BLaER1 treated with 17β-estradiol and CSF1 and Interleukin-3, amounts not matched to agents 10 nM and 100 nM (cell line): ENCODE data around the gene TMEM190.
A peak's percentile ranks its signal among the peaks of the same experiment; 100 is the strongest.
"Not testable (repeated sequence)": the region's sequence is repeated elsewhere in the genome, so short reads cannot be mapped to it uniquely, and the experiment has no call there.

Experiments used
- H3K27ac ChIP-seq, 11 experiments: shearing (Covaris generic); formaldehyde crosslinking; 2 replicates each; pipeline ENCODE4 v1.8.1; 2022
- H3K27me3 ChIP-seq, 11 experiments: shearing (Covaris generic); formaldehyde crosslinking; 2 replicates each; pipeline ENCODE4 v1.8.1; 2022
- H3K36me3 ChIP-seq, 11 experiments: shearing (Covaris generic); formaldehyde crosslinking; 2 replicates each; pipeline ENCODE4 v1.8.1; 2022
- H3K4me1 ChIP-seq, 10 experiments: shearing (Covaris generic); formaldehyde crosslinking; 2 replicates each; pipeline ENCODE4 v1.8.1; 2022
- H3K4me2 ChIP-seq, 11 experiments: shearing (Covaris generic); formaldehyde crosslinking; 2 replicates each; pipeline ENCODE4 v1.8.1; 2022
- H3K4me3 ChIP-seq, 10 experiments: shearing (Covaris generic); formaldehyde crosslinking; 2 replicates each; pipeline ENCODE4 v1.8.1; 2022
- H3K9ac ChIP-seq, 11 experiments: shearing (Covaris generic); formaldehyde crosslinking; 2 replicates each; pipeline ENCODE4 v1.8.1; 2022
- H3K9me3 ChIP-seq, 11 experiments: shearing (Covaris generic); formaldehyde crosslinking; replicated peaks in 1 of 11; 2 replicates each; pipeline ENCODE4 v1.8.1; 2022
- H4K20me1 ChIP-seq, 11 experiments: shearing (Covaris generic); formaldehyde crosslinking; 2 replicates each; pipeline ENCODE4 v1.8.1; 2022
- Cebpa-rat ChIP-seq, 11 experiments: shearing (Covaris generic); IDR thresholded peaks; 2 replicates each; pipeline ENCODE4 v1.8.1; 2022

The TMEM190 gene

DNA sequence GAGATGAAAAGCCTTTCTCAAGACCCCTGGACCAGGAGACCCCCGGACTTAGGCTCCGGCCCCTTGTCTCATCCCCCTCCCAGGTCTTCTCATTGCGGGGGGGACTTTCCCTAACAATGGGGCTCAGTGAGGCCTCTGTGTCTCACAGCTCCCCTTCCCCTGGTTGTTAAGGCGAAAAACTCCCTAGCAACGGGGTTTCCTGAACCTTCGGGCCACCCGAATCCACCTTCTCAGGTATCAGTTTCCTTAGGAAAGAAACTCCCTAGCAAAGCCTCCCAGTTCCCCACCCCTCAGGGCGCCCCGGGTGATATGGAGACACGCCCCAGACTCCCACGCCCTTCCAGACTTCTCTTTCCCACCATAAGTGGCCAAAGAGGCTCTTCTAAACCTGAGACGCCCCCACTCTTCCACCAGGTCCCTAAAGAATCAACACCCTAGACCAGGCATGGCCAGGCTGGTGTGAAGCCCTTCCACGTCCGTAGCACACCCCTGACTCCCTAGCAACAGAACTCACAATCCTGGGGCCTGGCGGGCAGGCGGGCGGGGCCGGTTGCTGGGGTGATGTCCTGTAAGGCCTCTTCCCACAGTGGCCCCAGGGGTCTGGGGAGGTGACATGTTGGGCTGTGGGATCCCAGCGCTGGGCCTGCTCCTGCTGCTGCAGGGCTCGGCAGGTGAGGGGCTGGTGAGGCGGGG is at the start of gene TMEM190:
Gene TMEM190, plus strand, starts transcription at position 586 of the 693 bp plus-strand sequence. Its CDS starts 28 bp downstream, at position 614.
- H3K4me1 ChIP-seq: peaks cover 6 to 21% (median 15%) of the 10 kb centered on the region in 10 experiments; a peak in 18 of 20 replicates
- peaks cover 36 to 62% (median 55%) of the 10 kb centered on the region in 11 experiments for H3K27me3 ChIP-seq
- H3K36me3 ChIP-seq: no peaks in the 10 kb centered on the region
- H3K4me3 ChIP-seq: no peak within 1 kb of the TSS
- no peak within 1 kb of the TSS for H3K9ac ChIP-seq
- peaks cover 0 to 15% (median 0%) of the 10 kb centered on the region in 11 experiments; a peak in 6 of 22 replicates for H4K20me1 ChIP-seq
- no peak within 1 kb of the TSS for H3K27ac ChIP-seq
- peak within 1 kb of the TSS in 5 of 11 experiments; percentile 2 to 47 (median 26); a peak in 5 of 22 replicates for H3K4me2 ChIP-seq
- H3K9me3 ChIP-seq: no peaks in the 10 kb centered on the region
- no peak for TF ChIP-seq Cebpa-rat (IDR thresholded peaks at IDR 0.05)

DNA sequence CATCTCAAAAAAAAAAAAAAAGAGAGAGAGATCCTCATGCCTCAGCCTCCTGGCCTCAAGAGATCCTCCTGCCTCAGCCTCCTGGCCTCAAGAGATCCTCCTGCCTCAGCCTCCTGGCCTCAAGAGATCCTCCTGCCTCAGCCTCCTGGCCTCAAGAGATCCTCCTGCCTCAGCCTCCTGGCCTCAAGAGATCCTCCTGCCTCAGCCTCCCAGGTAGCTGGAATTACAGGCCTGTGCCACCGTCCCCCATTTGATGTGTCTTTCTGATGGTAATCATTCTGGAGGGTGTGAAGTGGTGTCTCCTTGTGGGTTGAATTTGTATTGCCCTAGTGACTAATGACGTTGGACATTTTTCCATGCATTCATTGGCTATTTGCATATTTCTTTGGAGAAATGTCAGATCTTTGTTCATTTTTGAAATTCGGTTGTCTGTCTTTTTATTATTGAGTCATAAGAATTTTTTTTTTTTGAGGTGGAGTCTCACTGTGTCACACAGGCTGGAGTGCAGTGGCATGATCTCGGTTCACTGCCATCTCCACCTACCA is 47.8 kb upstream of the TMEM190 start:
- not testable (repeated sequence) for H3K36me3 ChIP-seq, H3K9ac ChIP-seq, H3K27ac ChIP-seq, H4K20me1 ChIP-seq, H3K27me3 ChIP-seq, H3K4me3 ChIP-seq, H3K4me2 ChIP-seq
- Histone ChIP-seq H3K4me1 (peaks cover 30 to 87% (median 66%) of the 10 kb centered on the region in 10 experiments), H3K9me3 (peaks cover 0 to 10% (median 0%) of the 10 kb centered on the region in 11 experiments; a peak in 2 of 22 replicates)

DNA sequence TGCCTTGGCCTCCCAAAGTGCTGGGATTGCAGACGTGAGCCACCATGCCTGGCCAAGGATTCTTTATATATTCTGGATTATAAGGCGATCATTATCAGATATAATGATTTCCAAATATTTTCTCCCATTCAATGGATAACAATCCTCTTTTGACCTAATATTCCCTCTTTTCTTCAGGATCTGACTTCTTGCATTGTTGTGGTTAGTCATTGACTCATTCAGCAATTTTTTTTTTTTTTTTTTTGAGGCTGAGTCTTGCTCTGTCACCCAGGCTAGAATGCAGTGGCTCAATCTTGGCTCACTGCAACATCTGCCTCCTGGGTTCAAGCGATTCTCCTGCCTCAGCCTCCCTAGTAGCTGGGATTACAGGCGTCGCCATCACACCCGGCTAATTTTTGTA is 46.8 kb upstream of the TMEM190 start:
- H3K4me1 ChIP-seq: peaks cover 21 to 84% (median 57%) of the 10 kb centered on the region in 10 experiments
- not testable (repeated sequence) for H3K4me3 ChIP-seq, H3K27me3 ChIP-seq, H4K20me1 ChIP-seq, H3K9ac ChIP-seq, H3K9me3 ChIP-seq, H3K36me3 ChIP-seq
- peak overlapping the region in 5 of 11 experiments; percentile 25 to 46 (median 37); a peak in 7 of 22 replicates for H3K4me2 ChIP-seq
- peak overlapping the region in 3 of 11 experiments; percentile 22 to 26 (median 22); a peak in 3 of 22 replicates for H3K27ac ChIP-seq

DNA sequence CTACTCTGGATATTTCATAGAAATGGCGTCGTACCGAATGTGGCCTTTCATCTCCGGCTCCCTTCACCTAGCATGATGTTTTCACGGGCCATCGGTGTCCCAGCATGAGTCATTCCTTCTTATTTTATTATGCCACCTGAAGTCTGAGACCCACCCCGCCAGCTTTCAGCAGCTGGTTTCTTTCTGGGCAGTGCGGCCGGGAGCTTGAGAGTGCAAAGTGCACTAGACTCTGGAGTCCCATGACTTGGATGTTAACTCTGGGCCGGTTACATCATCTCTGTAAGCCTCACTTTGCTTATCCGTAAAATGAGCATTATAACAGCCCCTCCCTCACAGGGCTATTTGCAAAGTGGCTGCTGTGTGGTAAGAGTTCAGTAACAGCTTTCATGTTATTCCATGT is 42.8 kb upstream of the TMEM190 start:
- no peaks in the 10 kb centered on the region; a peak in 1 of 22 replicates for H3K9me3 ChIP-seq
- H3K4me3 ChIP-seq: no peak overlapping the region
- H3K36me3 ChIP-seq: no peaks in the 10 kb centered on the region
- TF ChIP-seq Cebpa-rat (IDR thresholded peaks at IDR 0.05): no peak
- H3K27ac ChIP-seq: no peak overlapping the region
- no peak overlapping the region for H3K9ac ChIP-seq
- H3K27me3 ChIP-seq: no peaks in the 10 kb centered on the region
- peaks cover 12 to 64% (median 38%) of the 10 kb centered on the region in 10 experiments for H3K4me1 ChIP-seq
- H4K20me1 ChIP-seq: no peaks in the 10 kb centered on the region
- peak overlapping the region in 3 of 11 experiments; percentile 7 to 20 (median 13); a peak in 3 of 22 replicates for H3K4me2 ChIP-seq

DNA sequence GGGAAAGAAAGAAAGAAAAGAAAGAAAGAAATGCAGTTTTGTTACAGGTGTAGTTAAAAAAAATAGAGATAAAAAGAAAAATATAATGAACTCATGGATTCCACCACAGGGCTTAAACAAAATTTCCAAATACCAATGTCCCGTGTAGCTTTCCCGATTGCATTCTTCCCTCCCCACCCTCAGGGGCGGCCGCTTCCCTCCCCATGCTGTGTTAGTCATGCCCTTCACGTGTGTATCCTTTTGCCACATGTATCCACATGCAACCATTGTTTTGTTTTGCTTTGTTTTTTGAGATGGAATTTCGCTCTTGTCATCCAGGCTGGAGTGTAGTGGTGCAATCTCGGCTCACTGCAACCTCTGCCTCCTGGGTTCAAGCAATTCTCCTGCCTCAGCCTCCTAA is 40.5 kb upstream of the TMEM190 start:
- TF ChIP-seq Cebpa-rat (IDR thresholded peaks at IDR 0.05): no peak
- no peak overlapping the region for H3K4me2 ChIP-seq
- peaks cover 12 to 50% (median 38%) of the 10 kb centered on the region in 10 experiments for H3K4me1 ChIP-seq
- no peaks in the 10 kb centered on the region for H3K36me3 ChIP-seq
- H3K27ac ChIP-seq: no peak overlapping the region
- H3K9me3 ChIP-seq: no peaks in the 10 kb centered on the region; a peak in 1 of 22 replicates
- no peak overlapping the region for H3K9ac ChIP-seq
- no peaks in the 10 kb centered on the region for H3K27me3 ChIP-seq
- H4K20me1 ChIP-seq: no peaks in the 10 kb centered on the region
- no peak overlapping the region for H3K4me3 ChIP-seq

DNA sequence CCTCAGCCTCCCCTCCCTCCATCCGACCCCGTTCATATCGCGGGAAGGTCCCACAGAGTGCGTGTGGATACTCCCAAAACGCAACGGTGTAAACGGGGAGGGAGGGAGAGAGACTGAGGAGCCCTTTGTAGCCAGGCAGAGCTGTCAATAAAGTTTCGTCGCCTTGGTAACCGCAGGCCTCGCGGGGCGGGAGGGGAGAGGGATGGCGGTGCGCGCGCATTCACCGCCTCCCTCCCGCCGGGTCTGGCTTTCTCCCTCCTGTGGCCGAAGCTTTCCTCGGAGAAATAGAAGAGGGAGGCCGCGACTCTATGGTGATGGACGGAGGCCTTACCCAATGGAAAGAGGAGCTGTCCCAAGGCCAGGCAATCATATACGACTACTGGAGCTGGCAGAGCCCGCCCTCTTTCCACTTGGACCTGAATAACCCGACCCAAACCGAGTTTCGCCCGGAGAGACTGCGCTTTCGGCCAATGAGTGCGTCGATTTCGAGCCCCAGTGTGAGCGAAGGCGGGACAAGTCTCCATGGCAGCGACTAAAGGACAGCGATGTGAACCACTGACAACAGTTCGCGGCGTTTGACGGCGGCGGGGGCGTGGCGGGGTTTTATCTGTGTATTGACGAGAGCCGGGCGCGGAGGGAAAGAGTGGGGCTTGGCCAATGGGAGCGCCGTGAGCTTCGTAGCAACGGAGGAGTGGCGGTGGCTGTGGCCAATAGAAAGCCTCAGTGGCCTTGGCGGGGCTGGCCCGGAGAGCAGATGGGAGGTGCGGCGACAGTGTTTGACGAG is 37.3 kb upstream of the TMEM190 start, which contains the start of gene KMT5C:
Gene KMT5C, plus strand, starts transcription at position 772 of the 784 bp plus-strand sequence. CDS start 2,061 bp downstream, outside the sequence.
- peaks cover 16 to 28% (median 22%) of the 10 kb centered on the region in 11 experiments; a peak in 21 of 22 replicates for H3K36me3 ChIP-seq
- no peak for TF ChIP-seq Cebpa-rat (IDR thresholded peaks at IDR 0.05)
- H3K4me3 ChIP-seq: peak within 1 kb of the TSS; percentile 68 to 85 (median 77)
- no peaks in the 10 kb centered on the region for H3K9me3 ChIP-seq
- H3K27ac ChIP-seq: peak within 1 kb of the TSS; percentile 84 to 96 (median 90)
- peak within 1 kb of the TSS; percentile 84 to 94 (median 90) for H3K9ac ChIP-seq
- peaks cover 6 to 27% (median 8%) of the 10 kb centered on the region in 11 experiments; a peak in 14 of 22 replicates for H4K20me1 ChIP-seq
- H3K4me1 ChIP-seq: peaks cover 26 to 53% (median 47%) of the 10 kb centered on the region in 10 experiments
- H3K27me3 ChIP-seq: no peaks in the 10 kb centered on the region
- H3K4me2 ChIP-seq: peak within 1 kb of the TSS; percentile 97 to 100 (median 99)

DNA sequence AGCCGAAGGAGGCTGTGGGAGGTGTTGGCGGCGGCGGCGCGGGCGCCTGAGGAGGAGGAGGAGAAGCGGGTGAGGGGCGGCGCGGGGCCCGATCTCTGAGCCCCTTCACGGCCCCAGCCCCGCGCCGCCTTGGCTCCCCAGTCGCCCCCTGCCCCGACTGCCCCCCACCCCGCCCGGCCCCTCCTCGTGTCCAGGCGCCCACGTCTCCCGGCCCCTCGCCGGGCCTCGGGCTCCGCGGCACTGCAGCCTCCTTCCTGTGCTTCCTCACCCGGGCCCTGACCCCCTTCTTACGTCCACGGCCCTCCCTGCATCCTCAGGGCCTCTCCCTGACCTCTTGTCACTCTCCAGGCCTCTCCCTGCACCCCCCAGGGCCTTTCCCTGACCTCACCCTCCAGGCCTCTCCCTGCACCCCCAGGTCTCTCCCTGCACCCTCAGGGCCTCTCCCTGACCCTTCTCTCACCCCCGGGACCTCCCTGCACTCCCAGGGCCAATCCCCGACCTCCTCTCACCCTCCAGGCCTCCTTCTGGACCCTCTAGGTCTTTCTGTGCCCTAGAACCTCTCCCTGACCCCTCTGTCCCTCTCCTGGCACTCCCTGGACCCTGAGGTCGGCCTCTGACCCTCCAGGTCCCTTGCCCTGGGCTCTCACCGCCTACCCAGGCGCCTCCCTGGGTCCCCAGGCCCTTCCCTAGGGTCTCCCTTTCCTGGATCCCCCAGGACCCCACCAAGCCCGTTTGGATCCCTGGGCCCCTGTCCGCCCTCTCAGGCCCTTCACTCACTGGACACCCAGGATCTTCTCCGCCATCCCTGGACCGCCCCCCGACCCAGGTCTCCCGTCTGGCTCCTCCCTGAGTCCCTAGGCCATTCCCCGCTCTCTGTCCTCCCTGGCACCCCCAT is 36.5 kb upstream of the TMEM190 start:
- no peaks in the 10 kb centered on the region for H3K9me3 ChIP-seq
- H4K20me1 ChIP-seq: peaks cover 6 to 35% (median 10%) of the 10 kb centered on the region in 11 experiments; a peak in 14 of 22 replicates
- H3K4me1 ChIP-seq: peaks cover 26 to 59% (median 54%) of the 10 kb centered on the region in 10 experiments
- TF ChIP-seq Cebpa-rat (IDR thresholded peaks at IDR 0.05): no peak
- H3K27ac ChIP-seq: peak overlapping the region; percentile 77 to 87 (median 81)
- H3K4me3 ChIP-seq: peak overlapping the region; percentile 68 to 85 (median 77)
- peaks cover 16 to 36% (median 22%) of the 10 kb centered on the region in 11 experiments; a peak in 21 of 22 replicates for H3K36me3 ChIP-seq
- H3K4me2 ChIP-seq: peak overlapping the region; percentile 96 to 100 (median 99)
- H3K9ac ChIP-seq: peak overlapping the region; percentile 84 to 92 (median 89)
- H3K27me3 ChIP-seq: no peaks in the 10 kb centered on the region

DNA sequence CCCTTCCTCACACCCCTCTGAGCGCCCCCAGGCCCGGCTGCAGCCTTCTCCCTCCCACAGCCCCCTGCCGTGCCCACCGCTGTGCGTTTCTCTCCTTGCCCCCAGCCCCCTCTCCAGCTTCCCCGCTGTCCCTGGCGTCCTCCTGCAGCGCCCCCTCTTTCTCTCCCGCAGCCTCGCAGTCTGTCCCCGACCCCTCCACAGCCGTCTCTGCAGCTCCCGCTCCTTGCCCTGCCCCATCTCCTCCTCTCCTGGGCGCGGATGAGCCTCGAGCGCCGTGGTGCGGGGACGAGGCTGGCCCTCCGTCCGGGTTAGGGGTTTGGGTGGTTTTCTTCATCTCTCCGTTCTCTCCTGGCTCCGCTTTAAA is 35.9 kb upstream of the TMEM190 start:
- Histone ChIP-seq H3K4me3 (peak overlapping the region; percentile 68 to 85 (median 77)), H3K36me3 (peaks cover 16 to 43% (median 23%) of the 10 kb centered on the region in 11 experiments; a peak in 21 of 22 replicates), H3K9ac (peak overlapping the region; percentile 84 to 92 (median 89)), H3K27me3 (no peaks in the 10 kb centered on the region), H3K4me2 (peak overlapping the region; percentile 96 to 100 (median 99)), H3K27ac (peak overlapping the region; percentile 77 to 87 (median 81)), H4K20me1 (peaks cover 6 to 41% (median 10%) of the 10 kb centered on the region in 11 experiments; a peak in 14 of 22 replicates), H3K4me1 (peaks cover 26 to 66% (median 57%) of the 10 kb centered on the region in 10 experiments), H3K9me3 (no peaks in the 10 kb centered on the region)
- TF ChIP-seq Cebpa-rat (IDR thresholded peaks at IDR 0.05): no peak
